NCI-H2227 (cell line): Measurements from ENCODE around the gene ADNP.
"Not testable (repeated sequence)": the region's sequence is repeated elsewhere in the genome, so short reads cannot be mapped to it uniquely, and the experiment has no call there.

ENCODE experiments used
- DNase-seq: peaks from one replicate; lab custom pipeline; 2025; ENCODE audit not compliant: unreplicated experiment; lab: John Stamatoyannopoulos, UW

The ADNP gene

DNA sequence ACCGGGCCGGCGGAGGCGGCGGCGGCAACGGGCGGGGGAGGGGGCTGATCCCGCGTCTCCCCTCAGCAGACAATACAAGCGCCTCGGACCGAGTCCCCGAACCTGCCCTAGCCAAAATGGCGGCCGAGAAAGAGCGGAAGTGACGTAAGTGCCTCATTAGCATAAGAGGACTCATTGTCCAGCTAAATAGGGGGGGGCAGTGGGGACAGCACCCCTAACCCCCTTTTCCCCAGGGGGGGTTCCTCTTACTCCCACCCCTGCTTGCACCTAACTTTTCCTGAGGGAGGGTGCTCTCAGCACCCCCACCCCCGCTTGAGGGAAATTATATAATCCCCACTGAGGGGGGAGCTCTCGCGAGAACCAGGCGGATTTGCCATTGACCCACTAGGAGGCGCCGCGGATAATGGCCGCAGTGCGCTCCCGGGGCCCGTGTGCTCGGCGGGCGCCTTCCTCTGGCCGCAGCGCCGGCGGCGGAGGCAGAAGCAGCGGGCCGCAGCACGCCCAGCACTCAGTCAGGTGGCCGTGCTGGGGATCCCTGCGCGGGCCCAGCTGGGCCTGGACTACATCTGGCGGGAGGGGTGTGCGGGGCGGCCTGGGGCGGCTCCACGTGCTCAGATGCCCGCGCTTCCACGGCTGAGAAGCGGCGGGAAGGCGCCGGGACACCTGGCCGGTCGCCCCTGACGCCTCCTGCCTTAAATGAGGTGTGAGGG, at the start of gene ADNP:
Gene ADNP (minus strand): TSS at position 132 of the 710 bp plus-strand sequence. CDS start 27,441 bp downstream, outside the sequence.
- peak; percentile 97 for DNase-seq

DNA sequence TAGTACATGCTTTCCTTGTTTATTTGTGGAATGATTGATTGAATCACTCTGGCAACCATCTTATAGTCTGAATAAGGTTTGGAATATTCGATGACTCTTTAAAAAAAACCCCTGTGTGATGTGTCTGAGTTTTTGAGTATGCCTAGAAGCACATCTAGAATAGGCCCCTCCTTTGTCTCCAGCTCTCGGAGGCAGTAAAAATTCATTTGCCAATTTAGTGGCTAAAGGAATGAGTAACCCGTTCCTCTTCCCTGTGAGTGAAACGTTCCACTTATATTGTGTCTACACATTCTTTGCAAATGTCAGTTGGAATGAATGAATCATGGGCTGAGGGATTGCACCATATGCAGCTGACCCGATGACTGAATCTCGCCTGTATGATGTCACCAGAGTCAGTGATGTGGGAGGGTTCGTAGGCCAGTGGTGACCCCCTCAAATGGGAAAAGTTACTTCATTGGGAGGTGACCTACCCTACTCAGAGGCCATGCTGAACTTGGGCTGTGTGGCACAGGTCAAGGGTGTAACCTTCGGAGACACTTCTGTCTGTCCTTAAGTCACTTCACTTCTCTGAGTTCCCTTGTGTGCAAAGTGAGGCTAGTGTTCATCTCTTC, 48.9 kb upstream of the ADNP start:
- no peak for DNase-seq

DNA sequence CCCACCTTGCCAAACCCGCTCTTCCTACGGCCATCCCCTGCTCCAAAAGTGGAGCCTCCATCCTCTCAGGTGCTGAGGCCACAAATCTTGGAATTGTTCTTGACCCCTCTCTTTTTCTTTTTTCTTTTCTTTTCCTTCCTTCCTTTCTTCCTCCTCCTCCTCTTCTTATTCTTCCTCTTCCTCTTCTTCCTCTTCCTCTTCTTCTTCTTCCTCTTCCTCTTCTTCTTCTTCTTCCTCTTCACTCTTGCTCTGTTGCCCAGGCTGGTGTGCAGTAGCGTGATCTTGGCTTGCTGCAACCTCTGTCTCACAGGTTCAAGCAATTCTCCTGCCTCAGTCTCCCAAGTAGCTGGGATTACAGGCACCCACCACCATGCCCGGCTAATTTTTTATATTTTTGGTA, 47.3 kb upstream of the ADNP start:
- DNase-seq: not testable (repeated sequence)

DNA sequence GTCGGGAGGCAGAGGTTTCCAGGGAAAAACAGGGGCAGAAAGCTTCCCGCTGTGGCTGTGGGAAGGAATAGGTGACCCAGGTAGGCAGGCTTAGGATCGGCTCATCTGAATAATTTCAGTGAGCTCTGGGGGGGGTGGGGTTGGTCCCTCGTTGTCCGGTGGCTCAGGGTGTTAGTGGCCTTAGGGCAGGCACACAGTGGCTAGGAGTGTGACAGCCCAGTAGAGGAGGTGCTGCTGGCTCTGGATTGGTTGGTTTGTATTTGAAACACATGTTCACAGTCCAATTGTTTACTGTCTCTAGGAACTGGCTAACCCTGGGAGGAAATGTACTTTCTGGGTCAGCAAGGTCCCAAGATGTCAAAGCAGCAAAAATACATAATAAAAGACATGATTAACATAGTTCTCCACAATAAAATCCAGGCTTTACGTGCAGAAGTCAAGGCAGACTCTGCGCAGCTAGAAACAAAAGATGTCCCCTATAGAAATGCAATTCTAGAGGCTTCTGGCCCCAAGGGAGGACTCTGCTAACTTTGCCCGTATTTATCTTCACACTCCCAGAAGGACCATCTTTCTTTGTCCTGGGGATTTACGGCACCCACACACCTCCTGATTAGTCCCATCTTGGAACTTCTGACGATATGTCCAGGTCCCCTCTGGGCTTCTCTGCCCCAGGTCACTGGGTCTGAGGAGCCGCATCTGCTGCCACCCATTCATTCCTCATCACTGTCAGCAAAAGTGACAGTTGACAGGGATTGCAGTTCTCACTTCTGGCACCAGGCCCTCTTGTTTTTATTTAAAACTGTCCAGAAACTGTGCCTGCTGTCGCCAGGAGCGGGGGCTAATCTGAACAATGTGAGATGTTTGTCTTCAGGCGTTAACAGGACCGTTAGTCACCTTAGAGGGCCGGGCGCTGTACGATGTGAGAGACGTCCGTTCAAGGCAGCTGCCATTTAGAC, 46.1 kb upstream of the ADNP start:
- DNase-seq: no peak

DNA sequence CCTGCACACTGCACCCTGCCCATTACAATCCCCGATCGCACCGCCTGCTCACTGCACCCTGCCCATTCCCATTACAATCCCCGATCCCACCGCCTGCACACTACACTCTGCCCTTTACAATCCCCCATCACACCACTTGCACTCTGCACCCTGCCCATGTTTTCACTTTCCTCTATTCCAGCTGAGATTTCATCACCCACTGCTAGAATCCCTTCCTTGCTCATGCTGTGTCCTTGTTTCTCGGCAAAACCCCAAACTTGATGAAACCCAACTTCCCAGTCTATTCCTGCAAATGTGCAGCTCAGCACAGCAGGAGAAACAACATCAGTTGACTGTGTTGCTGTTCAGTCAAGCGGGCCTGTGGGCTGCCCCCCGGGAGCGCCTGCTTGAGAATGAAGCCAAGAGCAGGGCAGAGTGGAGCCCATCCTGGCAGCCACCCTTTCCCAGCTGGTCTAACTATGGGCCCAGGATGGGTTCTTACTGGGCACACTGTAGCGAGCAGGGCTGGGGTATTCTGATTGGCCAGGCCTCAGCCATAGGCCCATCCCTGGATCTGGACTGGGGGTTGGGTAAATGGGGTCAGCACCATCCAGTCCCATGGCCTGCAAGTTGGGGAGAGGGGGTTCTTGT, 44.6 kb upstream of the ADNP start:
- no peak for DNase-seq

DNA sequence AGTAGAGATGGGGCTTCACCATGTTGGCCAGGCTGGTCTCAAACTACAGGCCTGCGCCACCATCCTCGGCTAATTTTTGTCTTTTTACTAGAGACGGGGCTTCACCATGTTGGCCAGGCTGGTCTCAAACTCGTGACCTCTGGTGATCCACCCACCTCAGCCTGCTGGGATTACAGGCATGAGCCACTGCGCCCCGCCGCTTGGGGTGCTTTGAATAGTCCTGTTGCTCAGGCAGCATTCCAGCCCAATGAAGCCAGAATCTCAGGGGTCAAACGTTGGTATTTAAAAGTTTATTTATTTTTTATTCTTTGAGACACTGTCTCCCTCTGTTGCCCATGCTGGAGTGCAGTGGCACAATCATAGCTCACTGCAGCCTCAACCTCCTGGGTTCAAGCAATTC, 38.7 kb upstream of the ADNP start:
- DNase-seq: no peak

DNA sequence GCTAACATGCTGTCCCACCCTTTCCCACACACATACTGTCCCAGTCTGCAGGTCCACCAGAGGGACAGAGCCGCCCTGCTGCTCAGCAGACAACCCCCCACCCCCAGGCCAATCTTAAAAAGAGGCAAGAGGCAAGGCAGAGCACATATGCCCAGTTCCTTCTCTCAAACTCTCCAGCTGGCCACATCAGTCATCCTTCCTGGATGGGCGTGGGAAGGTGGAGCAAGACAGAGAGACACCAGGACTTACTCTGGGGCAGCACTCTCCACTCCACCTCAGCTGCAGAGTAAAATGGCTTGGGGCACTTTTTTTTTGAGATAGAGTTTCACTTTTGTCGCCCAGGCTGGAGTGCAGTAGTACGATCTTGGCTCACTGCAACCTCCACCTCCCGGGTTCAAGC, 38.2 kb upstream of the ADNP start:
- no peak for DNase-seq

DNA sequence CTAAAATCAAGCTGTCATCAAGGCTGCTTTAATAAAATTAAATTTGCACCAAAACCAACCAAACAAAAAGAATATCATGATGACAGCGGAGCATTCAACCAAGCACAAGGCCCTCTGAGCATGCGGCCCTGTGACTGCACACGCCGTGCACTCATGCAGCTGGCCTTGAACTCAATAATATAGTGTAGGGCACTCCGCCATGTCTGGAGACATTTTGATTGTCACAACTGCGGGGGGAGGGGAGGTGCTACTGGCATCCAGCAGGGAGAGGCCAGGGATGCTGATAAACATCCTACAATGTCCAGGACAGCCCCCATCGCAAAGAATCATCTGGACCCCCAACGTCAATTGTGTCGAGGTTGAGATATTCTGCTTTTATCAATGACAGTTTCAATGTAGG, 37.1 kb upstream of the ADNP start:
- no peak for DNase-seq

DNA sequence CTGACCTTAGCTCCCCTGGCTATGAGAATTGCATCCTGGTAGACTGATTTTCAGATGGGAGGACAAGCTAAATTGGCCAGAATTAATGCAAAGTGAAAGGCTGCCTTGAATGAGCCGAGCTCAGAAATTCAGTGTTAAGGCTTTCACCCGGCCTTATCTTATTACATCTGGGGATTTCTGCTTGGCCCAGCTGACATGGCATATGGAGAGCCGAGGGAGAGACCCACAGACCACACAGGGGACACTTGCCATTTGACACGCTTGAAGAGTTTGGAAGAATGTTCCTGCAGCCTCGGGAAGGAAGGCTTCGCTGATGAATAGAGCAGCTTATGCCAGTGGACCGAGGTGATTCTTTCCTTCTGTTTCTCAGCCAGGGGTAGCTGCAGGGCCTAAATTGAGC, 36.3 kb upstream of the ADNP start:
- DNase-seq: peak; percentile 47

DNA sequence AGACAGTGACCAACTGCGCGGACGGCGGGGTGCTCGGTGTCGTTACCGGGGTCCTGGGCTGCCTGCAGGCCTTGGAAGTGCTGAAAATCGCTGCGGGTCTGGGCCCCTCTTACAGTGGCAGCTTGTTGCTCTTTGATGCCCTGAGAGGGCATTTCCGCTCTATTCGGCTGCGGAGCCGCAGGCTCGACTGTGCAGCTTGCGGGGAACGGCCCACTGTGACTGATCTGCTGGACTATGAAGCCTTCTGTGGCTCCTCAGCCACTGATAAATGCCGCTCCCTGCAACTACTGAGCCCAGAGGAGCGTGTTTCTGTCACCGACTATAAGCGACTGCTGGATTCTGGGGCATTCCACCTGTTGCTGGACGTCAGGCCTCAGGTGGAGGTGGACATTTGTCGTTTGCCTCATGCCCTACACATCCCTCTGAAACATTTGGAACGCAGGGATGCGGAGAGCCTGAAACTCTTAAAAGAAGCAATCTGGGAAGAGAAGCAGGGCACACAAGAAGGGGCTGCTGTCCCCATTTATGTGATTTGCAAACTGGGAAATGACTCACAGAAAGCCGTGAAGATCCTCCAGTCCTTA, 28.4 kb upstream of the ADNP start:
- DNase-seq: no peak

DNA sequence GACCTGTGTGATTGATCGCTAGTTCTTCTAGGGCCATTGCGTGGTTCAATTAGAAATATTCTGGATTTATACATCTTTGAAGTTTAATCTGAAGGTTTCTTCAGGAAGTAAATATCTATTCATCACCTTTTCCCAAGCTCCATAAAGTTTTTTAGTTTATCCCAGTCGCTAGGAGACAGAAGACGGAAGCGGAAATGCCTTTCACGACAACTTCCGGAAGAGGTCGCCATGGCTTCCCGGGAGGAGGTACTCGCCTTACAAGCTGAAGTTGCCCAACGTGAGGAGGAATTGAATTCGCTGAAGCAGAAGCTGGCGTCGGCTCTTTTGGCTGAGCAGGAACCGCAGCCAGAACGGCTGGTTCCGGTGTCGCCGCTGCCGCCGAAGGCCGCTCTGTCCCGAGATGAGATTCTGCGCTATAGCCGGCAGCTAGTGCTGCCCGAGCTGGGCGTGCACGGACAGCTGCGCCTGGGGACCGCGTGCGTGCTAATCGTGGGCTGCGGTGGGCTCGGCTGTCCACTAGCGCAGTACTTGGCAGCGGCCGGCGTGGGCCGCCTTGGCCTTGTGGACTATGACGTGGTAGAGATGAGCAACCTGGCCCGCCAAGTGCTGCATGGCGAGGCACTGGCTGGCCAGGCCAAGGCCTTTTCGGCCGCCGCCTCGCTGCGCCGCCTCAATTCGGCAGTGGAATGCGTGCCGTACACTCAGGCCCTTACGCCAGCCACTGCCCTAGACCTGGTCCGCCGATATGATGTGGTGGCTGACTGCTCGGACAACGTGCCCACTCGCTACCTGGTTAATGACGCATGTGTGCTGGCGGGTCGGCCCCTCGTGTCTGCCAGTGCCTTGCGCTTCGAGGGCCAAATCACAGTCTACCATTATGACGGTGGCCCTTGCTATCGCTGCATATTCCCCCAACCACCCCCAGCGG, 27.6 kb upstream of the ADNP start, which contains the start of gene MOCS3:
Gene MOCS3 (plus strand): TSS at position 204 of the 928 bp plus-strand sequence. CDS start 25 bp downstream, at position 229.
- peak; percentile 96 for DNase-seq

DNA sequence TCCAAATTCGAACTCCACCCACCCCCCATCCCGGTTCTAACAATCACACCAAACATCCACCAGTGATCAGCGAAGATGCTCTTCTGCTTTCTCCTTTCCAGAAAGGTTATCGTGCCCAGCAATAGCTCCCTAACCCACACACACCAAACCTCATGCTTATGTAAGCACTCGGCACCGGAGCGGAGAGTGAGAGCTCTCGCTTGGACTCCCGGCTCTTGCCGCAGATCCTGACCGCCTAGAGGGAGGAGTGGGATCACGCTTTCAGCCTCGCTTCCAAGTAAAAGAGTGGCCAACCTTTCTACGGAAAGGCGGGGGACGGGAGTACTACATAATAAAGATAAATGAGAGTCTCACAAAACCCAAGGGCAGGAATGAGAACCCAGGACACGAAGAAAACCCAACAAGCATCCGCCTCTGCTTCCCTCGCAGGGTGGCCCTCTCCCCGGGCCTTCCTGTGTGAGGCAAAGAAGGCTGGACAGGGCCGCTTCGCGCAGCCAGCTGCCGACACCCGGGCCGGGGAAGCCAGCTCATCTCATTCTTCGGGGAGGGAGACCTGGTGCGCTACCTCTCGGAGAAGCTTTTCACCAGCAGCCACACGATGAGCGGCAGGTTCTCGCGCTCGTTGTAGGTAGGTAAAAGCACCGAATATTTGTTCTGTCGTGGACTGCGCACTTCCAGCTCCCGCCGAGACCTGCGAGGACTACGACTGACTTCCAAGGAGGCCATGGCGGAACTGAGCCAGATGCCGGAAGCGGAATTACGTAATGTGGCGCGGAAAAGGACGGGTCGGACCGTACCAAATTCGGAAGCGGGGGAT, 26.8 kb upstream of the ADNP start, which contains the start of gene DPM1:
Gene DPM1 (minus strand): TSS at position 735 of the 817 bp plus-strand sequence. CDS start 9 bp downstream, at position 726.
- peak; percentile 96 for DNase-seq

DNA sequence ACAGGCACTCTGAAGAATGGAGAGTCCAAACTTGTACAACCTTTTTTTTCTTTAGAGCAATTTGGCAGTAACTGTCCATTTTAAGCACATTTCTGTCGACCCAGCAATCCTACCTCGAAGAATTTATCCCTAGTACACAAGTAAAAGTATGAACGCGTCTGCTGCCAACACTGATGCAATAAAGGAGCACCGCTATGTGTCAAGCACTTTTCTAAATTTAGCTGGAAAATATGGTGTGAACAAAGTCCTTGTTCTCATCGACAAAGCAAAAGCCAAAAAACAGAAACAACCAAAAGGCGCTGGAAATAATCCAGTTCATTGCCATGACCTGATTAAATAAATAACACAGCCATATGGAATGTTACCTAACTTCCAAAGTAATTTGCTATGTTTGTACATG, 26.0 kb upstream of the ADNP start:
- DNase-seq: no peak

DNA sequence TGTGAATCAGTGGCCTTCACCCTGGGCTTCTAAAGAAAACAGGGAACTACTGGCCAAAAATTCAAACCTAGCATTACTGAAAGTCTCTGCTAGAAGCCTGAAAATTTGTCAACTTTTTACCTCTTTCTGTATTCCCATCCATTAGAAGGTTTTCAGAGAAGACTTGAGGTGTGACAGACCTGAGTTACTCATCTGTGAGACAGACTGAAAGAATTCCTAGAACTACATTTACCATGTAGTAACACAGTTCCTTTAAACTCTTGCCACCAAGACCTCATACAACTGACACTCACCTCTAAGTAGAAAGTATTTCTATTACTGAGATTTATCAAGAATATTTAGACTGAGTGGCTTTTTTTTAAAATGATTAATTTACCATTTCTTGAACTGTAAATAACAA, 22.6 kb upstream of the ADNP start:
- no peak for DNase-seq

DNA sequence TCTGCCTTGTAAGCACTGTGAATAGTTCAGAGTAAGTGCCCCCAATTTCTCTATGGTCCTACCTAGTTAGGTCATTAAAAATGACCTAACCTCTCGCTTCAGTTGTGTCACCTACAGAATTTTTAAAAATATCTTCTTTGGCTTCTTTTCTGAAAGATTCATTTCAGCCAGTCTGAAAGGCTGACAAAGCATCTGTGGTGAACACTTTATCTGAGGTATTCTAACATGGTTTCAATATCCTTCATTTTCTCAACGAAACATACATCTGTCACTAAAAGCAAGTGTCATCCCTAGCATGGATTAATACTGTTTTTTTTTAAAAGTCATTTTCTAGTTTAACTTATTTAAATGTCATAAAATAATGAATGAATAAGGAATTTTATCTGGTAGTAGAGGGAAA, 22.0 kb upstream of the ADNP start:
- DNase-seq: no peak

DNA sequence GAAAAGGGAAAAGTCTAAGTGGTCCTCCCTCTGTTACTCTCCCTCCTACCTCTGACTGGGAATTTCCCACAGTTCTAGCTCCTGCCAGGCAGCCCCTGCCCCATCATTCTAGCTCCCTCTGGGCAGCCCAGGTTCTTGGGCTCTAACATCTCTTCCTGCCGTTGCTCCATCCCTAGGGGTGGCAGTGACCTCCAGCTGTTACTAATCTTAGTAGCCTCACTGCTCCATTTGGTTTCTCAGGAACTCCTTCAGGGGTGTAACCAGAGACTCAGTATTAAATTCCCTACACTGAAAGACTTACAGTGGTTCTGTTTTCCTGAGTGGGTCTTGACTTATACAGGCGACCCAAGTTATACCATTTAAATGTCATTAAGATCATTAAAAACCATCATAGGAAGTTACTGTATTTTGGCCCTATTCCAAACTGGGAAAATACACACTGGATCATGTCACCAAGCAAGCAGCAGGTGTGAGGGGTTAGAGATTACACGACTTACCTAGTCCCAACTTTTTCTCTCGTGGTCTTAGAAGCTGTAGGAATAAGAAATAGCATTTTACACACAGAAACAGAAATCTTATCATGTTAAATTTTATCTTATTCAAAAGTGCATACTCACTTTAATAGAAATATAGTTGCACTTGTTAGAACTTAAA, 17.0 kb upstream of the ADNP start:
- DNase-seq: no peak

DNA sequence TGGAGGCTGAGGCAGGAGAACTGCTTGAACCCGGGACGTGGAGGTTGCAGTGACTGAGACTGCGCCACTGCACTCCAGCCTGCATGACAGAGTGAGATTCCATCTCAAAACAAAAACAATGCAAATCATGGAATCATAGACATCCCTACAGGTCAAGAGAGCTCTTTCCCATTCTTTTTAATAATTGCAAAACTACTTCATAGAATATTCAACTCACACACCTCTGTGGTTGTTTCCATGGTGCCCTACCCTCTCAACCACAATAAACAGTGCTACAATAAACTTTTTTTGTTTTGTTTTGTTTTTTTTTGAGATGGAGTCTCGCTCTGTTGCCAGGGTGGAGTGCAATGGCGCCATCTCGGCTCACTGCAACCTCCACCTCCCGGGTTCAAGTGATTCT, 11.8 kb upstream of the ADNP start:
- DNase-seq: no peak

DNA sequence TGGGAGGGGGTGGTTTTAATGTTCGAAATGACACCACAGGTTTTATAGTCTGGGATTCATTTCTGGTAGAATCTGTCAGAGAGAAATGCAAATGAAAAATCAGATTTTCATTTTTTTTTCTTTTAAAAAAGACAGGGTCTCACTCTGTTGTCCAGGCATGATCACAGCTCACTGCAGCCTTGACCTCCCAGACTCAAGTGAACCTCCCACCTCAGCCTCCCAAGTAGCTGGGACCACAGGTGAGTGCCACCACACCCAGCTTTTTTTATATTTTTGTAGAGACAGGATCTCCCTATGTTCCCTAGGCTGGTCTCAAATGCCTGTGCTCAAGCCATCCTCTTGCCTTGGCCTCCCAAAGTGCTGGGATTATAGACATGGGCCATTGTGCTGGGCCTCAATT, 2.4 kb upstream of the ADNP start:
- DNase-seq: no peak
